Progenitor cell of endocrine pancreas (in vitro differentiated cells): ENCODE measurements around the gene MT1X. TPM values are rescaled to one million over a fixed set of nuclear protein-coding genes. Genes with fewer than 3 reads are reported as not detected.

Source experiments
- DNase-seq: peaks from one replicate; pipeline ENCODE4 v3.0.0; 2021; ENCODE audit warnings: low spot score; ENCODE audit not compliant: unreplicated experiment
- H3K27ac Mint-ChIP-seq: 2 replicates; pipeline ENCODE4 v1.8.0; 2021; ENCODE audit warnings: mild to moderate bottlenecking, moderate library complexity, mixed read lengths
- H3K27me3 Mint-ChIP-seq: 2 replicates; pipeline ENCODE4 v1.8.0; 2021; ENCODE audit warnings: mixed read lengths
- H3K36me3 Mint-ChIP-seq: 2 replicates; pipeline ENCODE4 v1.8.0; 2022; ENCODE audit warnings: mixed read lengths; ENCODE audit not compliant: insufficient read depth
- H3K4me1 Mint-ChIP-seq: 2 replicates; pipeline ENCODE4 v1.8.0; 2021; ENCODE audit warnings: low read depth, mixed read lengths
- H3K4me3 Mint-ChIP-seq: 2 replicates; pipeline ENCODE4 v1.8.0; 2021; ENCODE audit warnings: low read depth, mild to moderate bottlenecking, moderate library complexity, mixed read lengths
- H3K9me3 Mint-ChIP-seq: 2 replicates; pipeline ENCODE4 v1.8.0; 2021; ENCODE audit warnings: low read depth, mixed read lengths
- CTCF ChIP-seq: fragments of 200-600 bp; sonication (generic); IDR thresholded peaks from one replicate; pipeline ENCODE4 v1.5.0; 2021; ENCODE audit warnings: antibody characterized with exemption, mild to moderate bottlenecking; ENCODE audit not compliant: unreplicated experiment
- total RNA-seq: library from RNA; stranded (reverse); gene quantifications from 2 replicates; pipeline ENCODE4 v1.2.1, GENCODE V29; 2021

MT1X gene
- total RNA-seq, 1 donor from 2014 or later = 6.8 TPM

GRCh38 chr16:56684926-56685590, 2.8 kb downstream of the MT1X start:
- H3K4me1 Mint-ChIP-seq = no peaks in the 10 kb centered on the region
- H3K27ac Mint-ChIP-seq = no peak overlapping the region
- H3K36me3 Mint-ChIP-seq = peaks cover 3% of the 10 kb centered on the region
- H3K4me3 Mint-ChIP-seq = no peak overlapping the region
- peaks cover 6% of the 10 kb centered on the region for H3K9me3 Mint-ChIP-seq
- no peak for TF ChIP-seq CTCF
- H3K27me3 Mint-ChIP-seq = peaks cover 77% of the 10 kb centered on the region
- no peak for DNase-seq

- TF ChIP-seq CTCF = no peak
- Mint-ChIP-seq H3K27ac (no peak overlapping the region), H3K36me3 (peaks cover 3% of the 10 kb centered on the region), H3K9me3 (peaks cover 6% of the 10 kb centered on the region), H3K4me3 (no peak overlapping the region), H3K27me3 (peaks cover 66% of the 10 kb centered on the region), H3K4me1 (no peaks in the 10 kb centered on the region)
- DNase-seq = no peak
Measured at GRCh38 chr16:56686758-56687157, 4.5 kb downstream of the MT1X start.

- Mint-ChIP-seq H3K36me3 (peaks cover 3% of the 10 kb centered on the region), H3K9me3 (peaks cover 6% of the 10 kb centered on the region), H3K4me3 (no peak overlapping the region), H3K4me1 (no peaks in the 10 kb centered on the region), H3K27me3 (peaks cover 50% of the 10 kb centered on the region), H3K27ac (no peak overlapping the region)
- TF ChIP-seq CTCF = no peak
- no peak for DNase-seq
Measured at GRCh38 chr16:56688762-56689161, 6.5 kb downstream of the MT1X start.

- no peak overlapping the region for H3K27ac Mint-ChIP-seq
- TF ChIP-seq CTCF = no peak
- peaks cover 46% of the 10 kb centered on the region for H3K27me3 Mint-ChIP-seq
- H3K36me3 Mint-ChIP-seq = peaks cover 3% of the 10 kb centered on the region
- peaks cover 6% of the 10 kb centered on the region for H3K9me3 Mint-ChIP-seq
- H3K4me3 Mint-ChIP-seq = no peak overlapping the region
- no peak for DNase-seq
- no peaks in the 10 kb centered on the region for H3K4me1 Mint-ChIP-seq
Measured at GRCh38 chr16:56689171-56689570, 6.9 kb downstream of the MT1X start.

- DNase-seq = no peak
- Mint-ChIP-seq H3K9me3 (peaks cover 6% of the 10 kb centered on the region), H3K4me3 (no peak overlapping the region), H3K27ac (no peak overlapping the region), H3K27me3 (peaks cover 33% of the 10 kb centered on the region), H3K36me3 (peaks cover 3% of the 10 kb centered on the region), H3K4me1 (no peaks in the 10 kb centered on the region)
- no peak for TF ChIP-seq CTCF
Measured at GRCh38 chr16:56690420-56691122, 8.3 kb downstream of the MT1X start.
